CD4-positive, alpha-beta memory T cell (primary cell): ENCODE results near the gene SUPT6H. TPM values are rescaled to one million over a fixed set of nuclear protein-coding genes. Genes with fewer than 3 reads are reported as not detected.

Experiments
- CTCF ChIA-PET: fragments of 350-600 bp; sonication (Branson Sonifier 250); formaldehyde crosslinking; loops from one replicate; lab custom pipeline; 2021; ENCODE audit warnings: inconsistent platforms; ENCODE audit not compliant: partially characterized antibody; lab: Charles Lee
- POLR2A ChIA-PET: fragments of 350-600 bp; sonication (Branson Sonifier 250); formaldehyde crosslinking; loops from one replicate; lab custom pipeline; 2021; ENCODE audit not compliant: partially characterized antibody; lab: Charles Lee
- DNase-seq, 5 donors: peaks; one replicate each; pipeline versions ENCODE4 v3.0.0 to v3.0.0-alpha.2; 2020 to 2022; ENCODE audit warnings: mixed read lengths in 1 of 5
- H3K27ac ChIP-seq: one replicate; pipeline ENCODE4 v1.7.0; 2013; ENCODE audit warnings: low read depth, low read length
- H3K27me3 ChIP-seq: 2 replicates; pipeline ENCODE4 v1.7.0; 2013; ENCODE audit warnings: mild to moderate bottlenecking, low read length, moderate library complexity; ENCODE audit not compliant: insufficient read depth
- H3K36me3 ChIP-seq: 2 replicates; pipeline ENCODE4 v1.7.0; 2013; ENCODE audit warnings: mild to moderate bottlenecking, low read length, moderate library complexity; ENCODE audit not compliant: insufficient read depth
- H3K4me1 ChIP-seq: 2 replicates; pipeline ENCODE4 v1.7.0; 2013; ENCODE audit warnings: mild to moderate bottlenecking, low read length, moderate library complexity; ENCODE audit not compliant: insufficient read depth
- H3K4me3 ChIP-seq, 2 donors: one replicate each; pipeline ENCODE4 v1.7.0; 2013; ENCODE audit warnings: low read length in 2 of 2, mild to moderate bottlenecking in 1 of 2
- H3K9me3 ChIP-seq, 2 donors: one replicate each; pipeline ENCODE4 v1.7.0; 2013; ENCODE audit warnings: low read length in 2 of 2, control low read depth in 1 of 2; ENCODE audit not compliant: control insufficient read depth in 1 of 2
- H3K27ac Mint-ChIP-seq, 7 donors: one replicate each; pipeline ENCODE4 v1.8.0; 2020 to 2021; ENCODE audit warnings: mixed read lengths in 7 of 7, mild to moderate bottlenecking in 6 of 7, inconsistent platforms in 3 of 7, moderate library complexity in 3 of 7
- H3K27me3 Mint-ChIP-seq, 2 donors: one replicate each; pipeline ENCODE4 v1.8.0; 2020 to 2021; ENCODE audit warnings: mixed read lengths in 2 of 2
- H3K36me3 Mint-ChIP-seq, 2 donors: one replicate each; pipeline ENCODE4 v1.8.0; 2020 to 2021; ENCODE audit warnings: mixed read lengths in 2 of 2, inconsistent platforms in 1 of 2, mild to moderate bottlenecking in 1 of 2
- H3K4me1 Mint-ChIP-seq, 4 donors: one replicate each; pipeline ENCODE4 v1.8.0; 2020 to 2021; ENCODE audit warnings: mixed read lengths in 4 of 4, mild to moderate bottlenecking in 1 of 4
- H3K4me3 Mint-ChIP-seq, 8 donors: one replicate each; pipeline ENCODE4 v1.8.0; 2020 to 2021; ENCODE audit warnings: mixed read lengths in 8 of 8, mild to moderate bottlenecking in 7 of 8, moderate library complexity in 6 of 8, inconsistent platforms in 3 of 8
- H3K9me3 Mint-ChIP-seq, 8 donors: one replicate each; pipeline ENCODE4 v1.8.0; 2020 to 2021; ENCODE audit warnings: mixed read lengths in 8 of 8, mild to moderate bottlenecking in 5 of 8, inconsistent platforms in 3 of 8, moderate library complexity in 1 of 8
- intact Hi-C: fragments of 100-400 bp; cut with micrococcal nuclease; formaldehyde crosslinking; loops from one replicate; pipeline ENCODE4 v1.15.1; 2023
- polyA plus RNA-seq, 2 donors: library from polyadenylated mRNA; unstranded; fragments of 300-500 nt; fragmentation: Illumina TruSeq; gene quantifications; one replicate each; pipeline ENCODE4 v1.2.3, GENCODE V29; 2021
- total RNA-seq, 2 experiments: library from RNA; stranded (reverse); gene quantifications; one replicate each; pipeline ENCODE4 v1.2.3, GENCODE V29; 2021

SUPT6H gene
- total and polyA plus RNA-seq, 4 experiments from 2014 or later, result 0.81 to 102 (median 60.2) TPM

DNA sequence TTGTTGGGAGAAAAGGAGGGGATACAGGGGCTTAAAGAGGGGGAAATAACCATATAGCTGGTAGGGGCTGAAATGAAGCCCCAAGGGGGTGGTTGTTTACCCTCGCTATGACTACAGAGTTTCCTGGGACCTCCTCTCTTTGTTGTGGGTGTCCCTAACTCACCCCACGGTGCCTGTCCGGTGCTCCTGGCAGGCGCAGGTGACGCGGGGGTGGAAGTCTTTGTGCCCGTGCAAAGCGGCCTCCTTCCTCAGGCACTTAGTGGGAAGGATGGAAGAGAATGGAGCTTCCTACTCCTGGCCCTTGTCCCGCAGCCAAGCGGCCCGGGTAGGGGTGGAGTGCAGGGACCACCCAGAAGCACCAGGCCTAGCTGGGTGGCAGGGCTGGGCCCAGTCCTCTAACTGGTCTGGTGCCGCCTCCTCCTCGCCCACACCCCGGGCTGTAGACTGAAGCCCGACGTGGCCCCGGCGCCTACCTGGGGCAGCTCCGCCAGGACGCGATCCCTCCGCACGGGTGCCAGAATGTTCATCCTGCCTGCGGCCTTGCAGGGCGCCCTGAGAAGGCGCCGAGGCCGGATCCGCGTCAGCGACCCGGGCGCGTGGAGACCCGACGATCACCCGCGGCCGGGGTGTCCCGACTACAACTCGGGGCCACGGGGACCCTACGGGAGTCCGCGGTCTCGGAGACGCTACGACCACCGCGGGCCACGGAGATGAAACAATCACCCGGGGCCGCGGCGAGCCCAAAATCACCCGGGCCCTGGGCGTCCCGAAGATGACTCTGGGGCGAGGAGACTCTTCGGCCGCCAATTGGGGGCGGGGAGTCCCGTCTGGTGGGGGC lies 55.0 kb downstream of the SUPT6H start:
- Mint-ChIP-seq H3K36me3 (peaks cover 22 to 25% of the 10 kb centered on the region in 2 donors), H3K4me3 (peak overlapping the region in 1 of 8 donors; percentile 39), H3K27ac (peak overlapping the region in 2 of 7 donors; percentile 4 to 16), H3K27me3 (peaks cover 9 to 18% of the 10 kb centered on the region in 2 donors), H3K9me3 (no peaks in the 10 kb centered on the region), H3K4me1 (peaks cover 25 to 46% (median 36%) of the 10 kb centered on the region in 4 donors)
- H3K36me3 ChIP-seq, result peaks cover 10% of the 10 kb centered on the region
- no peak overlapping the region for H3K27ac ChIP-seq
- peaks cover 11% of the 10 kb centered on the region for H3K27me3 ChIP-seq
- no peak overlapping the region for H3K4me3 ChIP-seq
- H3K9me3 ChIP-seq, result no peaks in the 10 kb centered on the region
- ChIA-PET POLR2A (interaction anchor here (0.8 kb wide), 1 partner anchor 235 kb away, joined by 3 read pairs; the partner anchor contains the start of gene PHF12), CTCF (interaction anchor here (1.2 kb wide), 1 partner anchor 47 kb away, joined by 3 read pairs; no protein-coding TSS in a partner anchor)
- intact Hi-C loops, result loop anchor here (5.0 kb wide), 1 partner anchor 425 kb away; no protein-coding TSS in a partner anchor
- DNase-seq, result no peak
- H3K4me1 ChIP-seq, result peaks cover 38% of the 10 kb centered on the region

DNA sequence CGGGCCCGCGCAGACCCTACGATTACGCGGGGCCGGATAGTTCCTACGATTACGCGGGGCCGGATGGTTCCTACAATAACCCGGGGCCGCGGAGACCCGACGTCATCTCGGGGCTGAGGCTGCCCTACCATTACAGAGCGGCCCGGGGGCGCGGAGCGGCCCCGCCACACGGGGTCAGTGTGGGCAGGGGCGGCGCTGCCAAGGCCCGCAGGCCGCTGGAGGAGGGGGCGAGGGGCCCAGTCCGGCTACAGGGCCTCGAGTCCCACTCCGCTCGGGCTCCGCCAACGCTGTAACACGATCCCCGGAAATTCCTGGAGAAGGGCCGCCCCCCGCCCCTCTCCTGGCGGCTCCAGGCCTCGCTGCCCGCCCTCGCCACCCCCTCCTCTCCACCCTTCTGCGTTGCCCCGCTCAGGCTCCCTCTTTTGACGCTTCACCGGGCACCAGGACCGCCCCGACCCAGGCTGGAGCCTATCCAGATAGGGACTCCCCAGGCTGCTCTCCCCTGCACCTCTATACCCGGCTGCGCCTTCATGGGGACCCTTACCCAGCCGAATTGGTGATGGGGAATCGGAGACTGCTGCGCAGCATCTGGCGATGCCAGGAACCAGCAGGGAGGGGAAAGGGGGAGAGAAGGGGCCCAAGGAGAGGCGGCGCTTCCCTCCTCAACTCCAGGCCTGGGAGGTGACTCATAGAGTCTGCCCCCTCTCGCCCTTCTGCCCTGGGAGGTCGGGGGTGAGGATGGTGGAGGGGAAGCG lies 55.8 kb downstream of the SUPT6H start, which contains the start of gene RAB34:
Gene RAB34 (minus strand): TSS at position 291 of the 755 bp plus-strand sequence. CDS start 602 bp downstream, outside the sequence.
- H3K27ac ChIP-seq, result no peak within 1 kb of the TSS
- DNase-seq, result no peak

DNA sequence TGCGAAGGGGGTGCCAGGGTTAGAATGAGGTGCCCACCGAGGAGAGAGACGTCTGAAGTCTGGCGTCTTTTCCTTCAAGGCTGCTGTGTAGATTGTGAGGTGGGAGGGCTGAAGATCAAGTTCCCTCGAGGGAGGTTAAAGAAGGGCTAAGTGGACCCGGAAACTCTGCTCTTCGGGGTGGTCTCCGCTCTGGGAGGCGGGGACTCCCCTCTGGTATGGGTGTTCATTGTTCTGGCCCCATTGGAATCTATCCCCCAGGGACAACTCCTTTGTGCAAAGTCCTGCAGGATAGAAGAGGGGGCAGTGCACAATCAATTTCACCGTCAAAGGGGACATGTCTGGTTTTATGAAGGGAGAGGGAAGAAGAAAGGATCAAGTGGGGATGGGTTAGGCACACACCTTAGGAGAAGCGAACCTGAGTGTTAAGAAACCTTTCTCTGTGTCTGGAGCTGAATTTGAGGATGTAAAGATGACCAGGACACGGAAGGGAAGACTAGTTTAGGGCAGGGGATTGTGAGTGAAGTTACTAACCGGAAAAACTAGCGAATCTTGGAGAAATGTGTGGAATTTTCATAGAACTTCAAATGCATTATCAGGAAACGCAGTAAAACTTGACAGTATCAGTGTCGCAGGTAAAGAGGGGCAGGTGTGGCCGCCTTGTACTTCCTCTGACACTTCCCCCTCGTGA lies 56.5 kb downstream of the SUPT6H start:
- Mint-ChIP-seq H3K27me3 (peaks cover 9 to 18% of the 10 kb centered on the region in 2 donors), H3K27ac (peak overlapping the region in 5 of 7 donors; percentile 52 to 96 (median 74)), H3K4me3 (peak overlapping the region; percentile 49 to 71 (median 53)), H3K4me1 (peaks cover 24 to 51% (median 38%) of the 10 kb centered on the region in 4 donors), H3K36me3 (peaks cover 27 to 33% of the 10 kb centered on the region in 2 donors), H3K9me3 (no peaks in the 10 kb centered on the region)
- H3K36me3 ChIP-seq, result peaks cover 24% of the 10 kb centered on the region
- DNase-seq, result no peak
- ChIA-PET CTCF (interaction anchor here (1.2 to 2.2 kb wide), 4 partner anchors 9 to 234 kb away, joined by 3 to 15 read pairs (median 7); partner anchors contain the start of genes NEK8 and PHF12), POLR2A (interaction anchor here (1.2 to 11.0 kb wide), 10 partner anchors 8 to 232 kb away, joined by 3 to 528 read pairs (median 20); partner anchors contain the start of genes BLTP2, FLOT2, NEK8 and PHF12)
- H3K4me3 ChIP-seq, result no peak overlapping the region
- no peaks in the 10 kb centered on the region for H3K9me3 ChIP-seq
- H3K4me1 ChIP-seq, result peaks cover 45% of the 10 kb centered on the region
- H3K27me3 ChIP-seq, result peaks cover 11% of the 10 kb centered on the region
- intact Hi-C loops, result loop anchor here (1.0 to 5.0 kb wide), 5 partner anchors 7 to 424 kb away; partner anchors contain the start of genes NEK8 and PROCA1
- H3K27ac ChIP-seq, result no peak overlapping the region

More for the DNA sequence above, 55.8 kb downstream of the SUPT6H start, which contains the start of gene RAB34:
- CTCF ChIA-PET, result interaction anchor here (1.4 to 2.2 kb wide), 2 partner anchors 10 to 71 kb away, joined by 3 to 10 read pairs; partner anchors contain the start of gene NEK8
- Mint-ChIP-seq H3K4me3 (peak within 1 kb of the TSS; percentile 49 to 71 (median 53)), H3K27ac (peak within 1 kb of the TSS in 5 of 7 donors; percentile 52 to 96 (median 74)), H3K27me3 (peaks cover 9 to 18% of the 10 kb centered on the region in 2 donors), H3K9me3 (no peaks in the 10 kb centered on the region), H3K36me3 (peaks cover 22 to 28% of the 10 kb centered on the region in 2 donors), H3K4me1 (peaks cover 24 to 46% (median 35%) of the 10 kb centered on the region in 4 donors)
- no peaks in the 10 kb centered on the region for H3K9me3 ChIP-seq
- H3K36me3 ChIP-seq, result peaks cover 16% of the 10 kb centered on the region
- no peak within 1 kb of the TSS for H3K4me3 ChIP-seq
- H3K4me1 ChIP-seq, result peaks cover 38% of the 10 kb centered on the region
- intact Hi-C loops, result loop anchor here (2.0 to 5.0 kb wide), 2 partner anchors 71 to 425 kb away; no protein-coding TSS in a partner anchor
- POLR2A ChIA-PET, result interaction anchor here (1.2 to 3.5 kb wide), 2 partner anchors 11 to 71 kb away, joined by 4 to 75 read pairs; partner anchors contain the start of gene NEK8
- H3K27me3 ChIP-seq, result peaks cover 11% of the 10 kb centered on the region

DNA sequence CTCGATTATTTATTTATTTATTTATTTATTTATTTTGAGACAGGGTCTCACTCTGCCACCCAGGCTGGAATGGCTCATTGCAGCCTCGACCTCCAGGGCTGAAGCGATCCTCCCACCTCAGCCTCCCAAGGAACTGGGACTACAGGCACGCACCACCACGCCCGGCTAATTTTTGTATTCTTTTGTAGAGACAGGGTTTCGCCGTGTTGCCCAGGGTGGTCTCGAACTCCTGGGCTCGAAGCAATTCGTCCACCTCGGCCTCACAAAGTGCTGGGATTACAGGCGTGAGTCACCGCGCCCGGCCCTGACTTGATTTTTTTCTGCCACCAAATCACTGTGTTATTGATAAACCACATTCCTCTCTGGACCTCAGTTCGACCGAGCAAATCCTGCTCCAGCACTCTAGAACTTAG lies 57.0 kb downstream of the SUPT6H start:
- Histone ChIP-seq H3K4me3 (peak overlapping the region; percentile 78 to 95), H3K27ac (peak overlapping the region; percentile 86), H3K36me3 (peaks cover 28% of the 10 kb centered on the region), H3K9me3 (no peaks in the 10 kb centered on the region), H3K4me1 (peaks cover 45% of the 10 kb centered on the region), H3K27me3 (peaks cover 11% of the 10 kb centered on the region)
- Mint-ChIP-seq H3K4me3 (peak overlapping the region; percentile 94 to 99 (median 96)), H3K4me1 (peaks cover 26 to 56% (median 41%) of the 10 kb centered on the region in 4 donors), H3K27ac (peak overlapping the region; percentile 96 to 100 (median 99)), H3K27me3 (peaks cover 9 to 18% of the 10 kb centered on the region in 2 donors), H3K36me3 (peaks cover 31 to 39% of the 10 kb centered on the region in 2 donors), H3K9me3 (no peaks in the 10 kb centered on the region)
- ChIA-PET POLR2A (interaction anchor here (0.6 to 11.0 kb wide), 27 partner anchors 9 to 575 kb away, joined by 3 to 528 read pairs (median 4); partner anchors contain the start of genes ALDOC, BLTP2, DHRS13 and FLOT2), CTCF (interaction anchor here (0.6 to 2.2 kb wide), 14 partner anchors 7 to 234 kb away, joined by 3 to 21 read pairs (median 4); partner anchors contain the start of genes DHRS13, NEK8, PHF12 and PROCA1)
- no peak for DNase-seq
- intact Hi-C loops, result loop anchor here (1.0 to 5.0 kb wide), 5 partner anchors 8 to 423 kb away; partner anchors contain the start of genes NEK8 and PROCA1

DNA sequence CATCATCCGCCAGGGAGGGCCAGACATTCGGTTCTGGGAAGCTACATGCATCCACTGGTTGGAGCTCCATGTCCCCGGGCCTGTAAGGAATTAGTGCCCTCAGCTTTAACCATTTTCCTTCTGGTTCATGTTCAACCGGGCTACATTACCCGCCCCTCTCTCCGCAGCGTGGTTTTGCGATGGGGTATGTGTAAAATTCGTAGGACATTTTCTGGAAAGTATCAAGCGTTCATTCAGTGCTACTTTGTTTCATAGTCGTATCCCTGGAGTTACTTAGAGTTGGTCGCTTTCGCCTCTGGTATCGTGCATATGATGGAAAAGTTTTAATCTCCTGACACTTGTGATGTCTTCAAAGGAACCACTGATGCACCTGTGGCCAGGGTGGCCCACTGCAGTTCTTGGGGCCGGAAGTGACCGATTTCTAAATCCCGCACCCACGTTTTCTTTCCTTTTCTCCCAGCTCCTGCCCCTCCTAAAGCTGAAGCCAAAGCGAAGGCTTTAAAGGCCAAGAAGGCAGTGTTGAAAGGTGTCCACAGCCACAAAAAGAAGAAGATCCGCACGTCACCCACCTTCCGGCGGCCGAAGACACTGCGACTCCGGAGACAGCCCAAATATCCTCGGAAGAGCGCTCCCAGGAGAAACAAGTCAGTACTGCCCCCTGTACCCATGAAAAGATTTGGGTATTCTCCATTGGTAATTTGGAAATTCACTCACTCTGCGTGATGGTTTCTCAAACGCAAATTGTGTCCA lies 58.4 kb downstream of the SUPT6H start:
- peak overlapping the region; percentile 86 for H3K27ac ChIP-seq
- peaks cover 53% of the 10 kb centered on the region for H3K4me1 ChIP-seq
- peaks cover 11% of the 10 kb centered on the region for H3K27me3 ChIP-seq
- H3K9me3 ChIP-seq, result no peaks in the 10 kb centered on the region
- intact Hi-C loops, result loop anchor here (10.0 kb wide), 1 partner anchor 574 kb away; the partner anchor contains the start of gene NUFIP2
- ChIA-PET CTCF (interaction anchor here (0.6 to 2.2 kb wide), 10 partner anchors 8 to 396 kb away, joined by 3 to 21 read pairs (median 5); partner anchors contain the start of genes DHRS13, NEK8, PHF12 and PROCA1), POLR2A (interaction anchor here (0.7 to 11.0 kb wide), 26 partner anchors 8 to 895 kb away, joined by 3 to 528 read pairs (median 4); partner anchors contain the start of genes ALDOC, BLTP2, DHRS13 and FLOT2)
- peaks cover 35 to 53% of the 10 kb centered on the region in 2 donors for H3K36me3 Mint-ChIP-seq
- H3K36me3 ChIP-seq, result peaks cover 42% of the 10 kb centered on the region
- peaks cover 5 to 12% of the 10 kb centered on the region in 2 donors for H3K27me3 Mint-ChIP-seq
- peak overlapping the region; percentile 78 to 95 for H3K4me3 ChIP-seq
- peaks cover 38 to 70% (median 53%) of the 10 kb centered on the region in 4 donors for H3K4me1 Mint-ChIP-seq
- DNase-seq, result peak in 1 of 5 donors; percentile 69
- no peaks in the 10 kb centered on the region for H3K9me3 Mint-ChIP-seq
- peak overlapping the region; percentile 94 to 99 (median 96) for H3K4me3 Mint-ChIP-seq
- H3K27ac Mint-ChIP-seq, result peak overlapping the region; percentile 96 to 100 (median 99)
